SK-N-DZ (cell line): Measurements from ENCODE around the gene TMA7B.
"Not testable (repeated sequence)": the region's sequence is repeated elsewhere in the genome, so short reads cannot be mapped to it uniquely, and the experiment has no call there.

Source experiments
- DNase-seq: peaks from one replicate; pipeline ENCODE4 v3.0.0-alpha.2; 2015; ENCODE audit warnings: low spot score

Gene TMA7B

GRCh38 chr22:39932918-39933649, 27.1 kb upstream of the TMA7B start:
- DNase-seq: peak; percentile 14

DNA sequence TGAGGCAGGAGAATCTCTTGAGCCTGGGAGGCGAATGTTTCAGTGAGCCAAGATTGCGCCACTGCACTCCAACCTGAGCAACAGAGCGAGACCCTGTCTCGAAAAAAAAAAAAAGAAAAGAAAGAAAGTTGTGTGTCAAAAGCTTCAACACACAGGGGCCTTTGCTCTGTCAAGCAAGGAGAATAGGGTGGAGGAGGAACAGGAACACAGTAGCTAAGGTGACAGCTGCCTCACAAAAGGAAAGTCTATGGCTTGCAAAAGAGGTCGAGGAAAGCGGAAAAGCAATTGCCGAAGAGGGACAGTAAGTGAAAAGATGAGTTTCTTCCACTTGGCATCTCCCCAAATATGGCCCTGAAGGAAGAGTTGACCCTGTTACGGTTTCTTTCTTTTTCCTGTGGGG, 26.5 kb upstream of the TMA7B start:
- DNase-seq: no peak

- no peak for DNase-seq
These were observed 25.1 kb upstream of the TMA7B start for GRCh38 chr22:39935116-39935515.

- no peak for DNase-seq
These were observed 24.6 kb upstream of the TMA7B start for GRCh38 chr22:39935612-39936011.

- no peak for DNase-seq
These were observed 23.6 kb upstream of the TMA7B start for GRCh38 chr22:39936523-39937145.

- no peak for DNase-seq
These were observed 22.3 kb upstream of the TMA7B start for GRCh38 chr22:39937906-39938305.

DNA sequence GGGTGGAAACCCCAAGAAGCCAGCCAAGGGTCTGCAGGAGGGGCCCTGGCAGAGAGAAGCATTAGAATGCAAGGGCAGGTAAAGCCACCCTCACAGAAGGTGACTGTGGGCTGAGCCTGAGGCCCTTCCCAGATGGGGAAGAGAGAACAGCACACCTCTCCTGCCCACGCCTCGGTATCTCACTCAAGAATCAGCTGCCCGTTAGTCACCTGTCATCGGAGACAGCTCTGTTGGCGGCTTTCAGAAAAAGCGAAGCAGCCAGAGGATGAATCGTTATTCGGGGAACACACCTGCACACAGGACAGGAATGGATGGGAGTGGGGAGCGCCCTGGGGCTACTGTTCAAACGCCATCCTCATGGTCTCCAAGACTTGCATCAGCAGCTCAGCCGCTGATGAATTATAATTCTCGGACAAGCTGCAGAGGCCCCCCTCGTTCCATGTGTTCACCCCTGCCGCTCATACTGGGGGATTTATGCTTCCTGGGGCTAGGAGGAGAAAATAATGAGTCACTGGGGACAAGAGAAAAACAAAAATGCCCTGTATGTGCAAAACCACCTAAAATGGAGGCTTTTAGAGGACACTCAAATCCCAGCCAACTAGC, 21.6 kb upstream of the TMA7B start:
- DNase-seq: no peak

DNA sequence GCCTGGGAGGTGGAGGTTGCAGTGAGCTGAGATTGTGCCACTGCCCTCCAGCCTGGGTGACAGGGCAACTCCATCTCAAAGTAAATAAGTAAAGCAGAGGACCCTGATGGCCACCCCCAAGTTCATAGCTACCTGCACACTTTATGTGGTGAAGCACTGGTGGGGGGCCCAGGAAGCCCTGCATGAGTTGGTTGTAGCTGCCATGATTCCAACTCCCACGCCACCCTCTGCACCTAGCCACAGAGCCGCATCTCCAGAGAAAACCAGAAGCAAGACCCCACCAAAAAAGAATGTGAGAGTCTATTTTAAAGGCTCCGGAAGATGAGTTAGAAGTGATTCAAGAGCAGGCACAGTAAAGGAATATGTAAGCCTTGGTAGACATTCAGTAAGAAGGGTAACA, 20.4 kb upstream of the TMA7B start:
- no peak for DNase-seq

DNA sequence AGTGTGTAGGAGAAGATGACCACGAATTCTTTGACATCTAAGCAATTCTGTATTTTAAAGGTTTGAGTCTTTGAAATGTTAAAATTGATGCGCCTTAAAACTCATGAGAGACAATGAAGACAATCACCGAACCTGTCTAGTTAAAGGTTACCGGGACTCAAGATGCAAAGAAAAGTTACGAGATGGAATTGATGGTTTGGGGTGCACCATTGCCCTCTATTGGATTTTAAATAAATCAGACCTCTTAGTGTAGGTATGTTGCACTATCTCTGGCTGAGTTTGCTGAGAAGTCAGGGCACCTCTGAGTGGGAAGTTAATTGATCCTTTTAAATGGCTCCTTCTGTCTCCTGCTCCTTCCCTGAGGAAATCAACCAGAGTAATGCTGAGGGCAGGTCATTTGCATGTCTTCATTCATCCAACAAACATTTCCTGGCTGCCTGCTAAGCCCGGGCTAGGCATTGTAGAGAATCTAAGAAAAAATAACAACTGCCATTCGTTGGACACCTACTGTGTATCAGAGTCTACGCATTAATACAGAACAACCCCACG, 19.4 kb upstream of the TMA7B start:
- DNase-seq: no peak

GRCh38 chr22:39941601-39942000, 18.6 kb upstream of the TMA7B start:
- DNase-seq: no peak

GRCh38 chr22:39942439-39943230, 17.6 kb upstream of the TMA7B start:
- DNase-seq: no peak

- no peak for DNase-seq
These were observed 16.9 kb upstream of the TMA7B start for GRCh38 chr22:39943337-39943736.

GRCh38 chr22:39943953-39944872, 16.0 kb upstream of the TMA7B start:
- DNase-seq: no peak

DNA sequence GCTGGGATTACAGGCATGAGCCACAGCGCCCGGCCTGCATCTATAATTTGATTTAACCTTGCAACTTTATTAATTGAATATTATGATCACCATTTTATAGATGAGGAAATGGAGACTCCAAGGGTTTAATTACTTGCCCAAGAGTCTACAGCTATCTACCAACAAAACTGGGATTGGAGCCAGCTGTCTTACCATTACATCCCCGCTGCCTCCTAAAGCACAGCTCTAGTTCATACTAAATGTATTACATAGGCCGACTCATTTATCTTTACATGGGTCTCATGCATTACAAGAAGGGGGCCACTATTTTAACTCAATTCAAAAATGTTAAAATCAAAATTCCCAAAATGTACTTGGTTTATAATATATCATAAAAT, 14.1 kb upstream of the TMA7B start:
- no peak for DNase-seq

DNA sequence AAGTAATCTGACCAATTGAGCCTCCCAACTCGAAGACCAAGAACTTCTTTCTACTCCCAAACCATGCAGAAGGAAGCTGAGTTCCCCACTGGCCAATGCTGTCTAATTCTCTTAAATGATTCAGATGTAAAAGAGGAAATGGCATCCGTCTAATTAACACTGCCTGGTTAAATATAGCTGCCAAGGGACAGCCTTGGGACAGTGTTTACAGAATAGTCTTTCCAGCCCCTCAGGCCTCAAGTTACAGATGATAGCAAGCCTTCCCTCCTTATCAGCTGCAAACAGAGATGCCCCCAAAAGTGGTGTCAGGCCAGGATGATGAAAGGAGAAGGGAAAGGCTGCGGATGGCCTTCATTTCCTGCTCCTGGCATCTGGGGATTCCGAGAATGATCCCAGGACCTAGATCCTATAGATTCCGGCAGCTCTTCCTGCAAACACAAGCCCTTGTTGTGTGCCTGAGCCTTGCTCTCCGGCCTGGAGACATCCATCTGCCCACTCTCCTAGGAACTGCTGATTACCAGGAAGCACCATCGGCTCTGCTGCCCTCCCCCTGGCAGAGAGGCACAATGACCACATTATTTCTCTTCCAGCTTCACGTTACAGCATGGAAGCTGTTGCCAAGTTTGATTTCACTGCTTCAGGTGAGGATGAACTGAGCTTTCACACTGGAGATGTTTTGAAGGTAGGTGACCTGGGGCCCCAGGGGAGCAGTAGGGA, 13.5 kb upstream of the TMA7B start:
- no peak for DNase-seq

DNA sequence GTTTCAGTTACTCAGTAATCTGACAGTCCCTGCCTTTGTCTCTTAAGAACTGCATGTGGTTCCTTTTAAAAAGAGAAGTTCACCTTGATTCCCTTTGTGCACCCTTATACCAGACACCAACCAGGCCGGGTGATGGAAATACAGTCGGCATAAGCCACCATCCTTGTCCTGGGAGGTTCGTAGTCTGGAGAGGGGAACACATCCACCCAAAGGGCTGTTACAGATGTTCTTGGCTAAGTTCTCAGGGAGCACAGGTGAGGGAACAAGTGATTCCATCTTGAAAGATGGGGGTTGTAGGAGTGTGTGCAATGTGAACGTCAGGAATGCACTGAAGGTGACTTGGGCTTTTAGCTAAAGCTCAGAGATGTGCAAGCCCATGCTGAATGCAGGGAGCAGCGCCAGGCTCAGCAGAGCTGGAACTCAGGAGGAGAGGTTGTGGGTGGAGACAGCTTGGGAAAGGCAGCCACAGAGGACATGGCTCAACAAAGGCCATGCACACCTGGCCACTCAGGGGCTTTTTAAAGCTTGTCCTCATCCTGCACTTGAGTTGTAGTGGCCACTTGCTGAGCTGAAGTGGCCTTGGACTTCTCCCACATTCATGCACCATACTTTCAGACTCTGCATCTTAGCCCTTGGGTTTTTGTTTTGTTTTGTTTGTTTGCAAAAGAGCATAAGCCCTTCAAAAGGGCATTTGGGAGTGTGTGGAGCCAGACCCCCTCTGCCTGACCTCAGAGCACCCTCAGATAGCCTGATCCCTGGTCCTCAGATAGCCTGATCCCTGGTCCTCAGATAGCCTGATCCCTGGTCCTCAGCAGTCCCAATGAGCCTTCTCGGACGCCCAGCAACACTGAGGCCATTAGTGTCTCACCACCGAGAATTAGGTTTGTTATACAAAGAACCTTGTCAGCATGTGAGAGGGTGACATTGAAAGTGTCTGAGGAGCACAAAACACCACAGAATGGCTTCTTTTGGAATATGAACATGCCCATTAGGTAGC, 12.7 kb upstream of the TMA7B start:
- DNase-seq: no peak

GRCh38 chr22:39949964-39950737, 10.0 kb upstream of the TMA7B start:
- no peak for DNase-seq

GRCh38 chr22:39951603-39952293, 8.4 kb upstream of the TMA7B start:
- not testable (repeated sequence) for DNase-seq
